Smooth muscle cell (in vitro differentiated cells): ENCODE measurements around the gene HNRNPR. TPM values are rescaled to one million over a fixed set of nuclear protein-coding genes. Genes with fewer than 3 reads are reported as not detected.
"Not testable (repeated sequence)": the region's sequence is repeated elsewhere in the genome, so short reads cannot be mapped to it uniquely, and the experiment has no call there.

Source experiments
- DNase-seq: peaks from one replicate; lab custom pipeline; 2025; ENCODE audit not compliant: unreplicated experiment; lab: John Stamatoyannopoulos, UW
- H2AFZ ChIP-seq: fragments of 200-600 bp; sonication (generic); 2 replicates; pipeline ENCODE4 v1.6.0; 2016; ENCODE audit warnings: antibody characterized with exemption, low read depth, mild to moderate bottlenecking
- H3F3A ChIP-seq: fragments of 200-600 bp; sonication (generic); 2 replicates; pipeline ENCODE4 v1.6.0; 2017; ENCODE audit warnings: antibody characterized with exemption, low read depth
- H3K27ac ChIP-seq: fragments of 200-600 bp; sonication (generic); 2 replicates; pipeline ENCODE4 v1.5.1; 2016; ENCODE audit warnings: low read depth, mild to moderate bottlenecking
- H3K27me3 ChIP-seq: fragments of 200-600 bp; sonication (generic); 2 replicates; pipeline ENCODE4 v1.6.1; 2016; ENCODE audit warnings: low read depth, mild to moderate bottlenecking
- H3K36me3 ChIP-seq: fragments of 200-600 bp; sonication (generic); 2 replicates; pipeline ENCODE4 v1.5.1; 2016; ENCODE audit warnings: low read depth
- H3K4me1 ChIP-seq: fragments of 200-600 bp; sonication (generic); 2 replicates; pipeline ENCODE4 v1.5.1; 2016; ENCODE audit warnings: low read depth
- H3K4me2 ChIP-seq: fragments of 200-600 bp; sonication (generic); 2 replicates; pipeline ENCODE4 v1.6.0; 2016; ENCODE audit warnings: mild to moderate bottlenecking
- H3K4me3 ChIP-seq: fragments of 200-600 bp; sonication (generic); 2 replicates; pipeline ENCODE4 v1.5.1; 2016; ENCODE audit warnings: mild to moderate bottlenecking
- H3K79me2 ChIP-seq: fragments of 200-600 bp; sonication (generic); 2 replicates; pipeline ENCODE4 v1.6.0; 2016; ENCODE audit warnings: low read depth, mild to moderate bottlenecking
- H3K9ac ChIP-seq: fragments of 200-600 bp; sonication (generic); 2 replicates; pipeline ENCODE4 v1.6.0; 2016; ENCODE audit warnings: low read depth
- H3K9me3 ChIP-seq: fragments of 200-600 bp; sonication (generic); replicated peaks from 2 replicates; pipeline ENCODE4 v1.5.1; 2016; ENCODE audit warnings: low read depth
- H4K20me1 ChIP-seq: fragments of 200-600 bp; sonication (generic); 2 replicates; pipeline ENCODE4 v1.6.0; 2016; ENCODE audit warnings: low read depth
- CTCF ChIP-seq: fragments of 200-600 bp; sonication (generic); IDR thresholded peaks from 2 replicates; pipeline ENCODE4 v1.5.1; 2017; ENCODE audit warnings: borderline replicate concordance, mild to moderate bottlenecking, antibody characterized with exemption; ENCODE audit not compliant: insufficient read depth, poor library complexity, severe bottlenecking
- WGBS: methylation state at CpG from one replicate; pipeline ENCODE4 v1.1.7; 2016; ENCODE audit warnings: low lambda C conversion rate; 5-methylcytosine and 5-hydroxymethylcytosine counted together
- polyA plus RNA-seq: library from polyadenylated mRNA; unstranded; fragments of >200 nt; fragmentation: Nextera tagmentation; extraction: Ambion mirVana; gene quantifications from 2 replicates; pipeline ENCODE4 v1.2.1, GENCODE V29; 2016
- total RNA-seq: library from RNA; depleted of rRNA; stranded (reverse); fragments of >200 nt; gene quantifications from 2 replicates; pipeline ENCODE4 v1.2.3, GENCODE V29; 2014

HNRNPR gene
- total and polyA plus RNA-seq, 2 experiments from 2014 or later = 96.3 to 120 TPM

GRCh38 chr1:23322770-23323169 lies 21.3 kb downstream of the HNRNPR start:
- H3K36me3 ChIP-seq = peaks cover 28% of the 10 kb centered on the region
- H3K9ac ChIP-seq = no peak overlapping the region
- DNase-seq = no peak
- H4K20me1 ChIP-seq = peaks cover 94% of the 10 kb centered on the region
- H3K27me3 ChIP-seq = no peaks in the 10 kb centered on the region
- H3F3A ChIP-seq = peaks cover 8% of the 10 kb centered on the region
- H3K79me2 ChIP-seq = peaks cover 98% of the 10 kb centered on the region
- 87% methylated on average over 1 of the region's 1 CpG for WGBS
- no peak for TF ChIP-seq CTCF
- no peak overlapping the region for H2AFZ ChIP-seq
- H3K27ac ChIP-seq = no peak overlapping the region
- H3K4me3 ChIP-seq = no peak overlapping the region
- H3K9me3 ChIP-seq = no peaks in the 10 kb centered on the region
- H3K4me2 ChIP-seq = no peak overlapping the region
- no peaks in the 10 kb centered on the region for H3K4me1 ChIP-seq

GRCh38 chr1:23310280-23310679 lies 33.8 kb downstream of the HNRNPR start:
- H2AFZ ChIP-seq, H3K9me3 ChIP-seq, DNase-seq, H3K27me3 ChIP-seq, H3K4me1 ChIP-seq, H3K27ac ChIP-seq, H3K9ac ChIP-seq, H3K4me3 ChIP-seq, H3K4me2 ChIP-seq: not testable (repeated sequence)
- Histone ChIP-seq H3F3A (peaks cover 13% of the 10 kb centered on the region), H3K36me3 (peaks cover 61% of the 10 kb centered on the region), H3K79me2 (peaks cover 57% of the 10 kb centered on the region), H4K20me1 (peaks cover 92% of the 10 kb centered on the region)
- WGBS = over 99% methylated on average over 7 of the region's 7 CpGs

- H3K4me1 ChIP-seq = no peaks in the 10 kb centered on the region
- no peak overlapping the region for H3K9ac ChIP-seq
- H3K79me2 ChIP-seq = peaks cover 24% of the 10 kb centered on the region
- peaks cover 48% of the 10 kb centered on the region for H4K20me1 ChIP-seq
- H3K4me3 ChIP-seq = no peak overlapping the region
- H2AFZ ChIP-seq = no peak overlapping the region
- H3K36me3 ChIP-seq = peaks cover 36% of the 10 kb centered on the region
- no peaks in the 10 kb centered on the region for H3K27me3 ChIP-seq
- H3F3A ChIP-seq = peaks cover 18% of the 10 kb centered on the region
- DNase-seq = no peak
- H3K27ac ChIP-seq = no peak overlapping the region
- H3K9me3 ChIP-seq = no peaks in the 10 kb centered on the region
- WGBS = 97% methylated on average over 4 of the region's 4 CpGs
- TF ChIP-seq CTCF = no peak
- no peak overlapping the region for H3K4me2 ChIP-seq
Measured at GRCh38 chr1:23304140-23304620, 39.9 kb downstream of the HNRNPR start.

GRCh38 chr1:23303524-23303923 lies 40.6 kb downstream of the HNRNPR start:
- no peak overlapping the region for H3K4me2 ChIP-seq
- H3K9me3 ChIP-seq = no peaks in the 10 kb centered on the region
- peaks cover 42% of the 10 kb centered on the region for H4K20me1 ChIP-seq
- WGBS = 95% methylated on average over 2 of the region's 2 CpGs
- peaks cover 18% of the 10 kb centered on the region for H3F3A ChIP-seq
- no peak for DNase-seq
- peaks cover 24% of the 10 kb centered on the region for H3K79me2 ChIP-seq
- H3K4me3 ChIP-seq = no peak overlapping the region
- H3K27ac ChIP-seq = no peak overlapping the region
- H3K36me3 ChIP-seq = peaks cover 36% of the 10 kb centered on the region
- no peak for TF ChIP-seq CTCF
- H2AFZ ChIP-seq = no peak overlapping the region
- H3K9ac ChIP-seq = no peak overlapping the region
- no peaks in the 10 kb centered on the region for H3K4me1 ChIP-seq
- H3K27me3 ChIP-seq = no peaks in the 10 kb centered on the region
